Duodenal mucosa (tissue), 2 donors: ENCODE measurements around the gene MSX1.

ENCODE experiments used
- H3K27ac ChIP-seq: one replicate; pipeline ENCODE4 v1.7.0; 2013; ENCODE audit warnings: low read depth, low read length
- H3K27me3 ChIP-seq, 2 donors: one replicate each; pipeline ENCODE4 v1.7.0; 2013; ENCODE audit warnings: low read length in 2 of 2, control low read depth in 1 of 2; ENCODE audit not compliant: insufficient read depth in 2 of 2, control insufficient read depth in 1 of 2
- H3K36me3 ChIP-seq, 2 donors: one replicate each; pipeline ENCODE4 v1.7.0; 2013; ENCODE audit warnings: low read length in 2 of 2, control low read depth in 1 of 2; ENCODE audit not compliant: insufficient read depth in 2 of 2, control insufficient read depth in 1 of 2
- H3K4me1 ChIP-seq, 2 donors: one replicate each; pipeline ENCODE4 v1.7.0; 2013; ENCODE audit warnings: low read length in 2 of 2, control low read depth in 1 of 2; ENCODE audit not compliant: insufficient read depth in 2 of 2, control insufficient read depth in 1 of 2
- H3K4me3 ChIP-seq, 2 donors: one replicate each; pipeline ENCODE4 v1.7.0; 2013; ENCODE audit warnings: low read length in 2 of 2, low read depth in 1 of 2
- H3K9ac ChIP-seq, 2 donors: one replicate each; pipeline ENCODE4 v1.7.0; 2013; ENCODE audit warnings: low read length in 2 of 2, low read depth in 1 of 2
- H3K9me3 ChIP-seq, 2 donors: one replicate each; pipeline ENCODE4 v1.7.0; 2013; ENCODE audit warnings: low read length in 2 of 2, control low read depth in 1 of 2; ENCODE audit not compliant: control insufficient read depth in 1 of 2

Gene MSX1

GRCh38 chr4:4823621-4824162 is 35.8 kb upstream of the MSX1 start:
- no peak overlapping the region for H3K9ac ChIP-seq
- H3K4me3 ChIP-seq, result no peak overlapping the region
- H3K9me3 ChIP-seq, result no peaks in the 10 kb centered on the region
- H3K4me1 ChIP-seq, result no peaks in the 10 kb centered on the region
- H3K36me3 ChIP-seq, result no peaks in the 10 kb centered on the region
- H3K27me3 ChIP-seq, result no peaks in the 10 kb centered on the region
- no peak overlapping the region for H3K27ac ChIP-seq

- no peaks in the 10 kb centered on the region for H3K27me3 ChIP-seq
- H3K27ac ChIP-seq, result no peak overlapping the region
- H3K9me3 ChIP-seq, result no peaks in the 10 kb centered on the region
- no peak overlapping the region for H3K4me3 ChIP-seq
- no peaks in the 10 kb centered on the region for H3K36me3 ChIP-seq
- no peak overlapping the region for H3K9ac ChIP-seq
- H3K4me1 ChIP-seq, result no peaks in the 10 kb centered on the region
These were observed 35.2 kb upstream of the MSX1 start for GRCh38 chr4:4824232-4824631.

- H3K9ac ChIP-seq, result no peak overlapping the region
- H3K4me3 ChIP-seq, result no peak overlapping the region
- no peaks in the 10 kb centered on the region for H3K4me1 ChIP-seq
- H3K9me3 ChIP-seq, result no peaks in the 10 kb centered on the region
- no peaks in the 10 kb centered on the region for H3K36me3 ChIP-seq
- H3K27ac ChIP-seq, result no peak overlapping the region
- H3K27me3 ChIP-seq, result no peaks in the 10 kb centered on the region
These were observed 34.0 kb upstream of the MSX1 start for GRCh38 chr4:4825431-4825830.

- no peak overlapping the region for H3K4me3 ChIP-seq
- no peaks in the 10 kb centered on the region for H3K36me3 ChIP-seq
- no peaks in the 10 kb centered on the region for H3K4me1 ChIP-seq
- peaks cover 0 to under 1% of the 10 kb centered on the region in 2 donors for H3K9me3 ChIP-seq
- no peak overlapping the region for H3K27ac ChIP-seq
- no peaks in the 10 kb centered on the region for H3K27me3 ChIP-seq
- H3K9ac ChIP-seq, result no peak overlapping the region
These were observed 29.6 kb upstream of the MSX1 start for GRCh38 chr4:4829837-4830236.

- no peaks in the 10 kb centered on the region for H3K27me3 ChIP-seq
- H3K4me1 ChIP-seq, result no peaks in the 10 kb centered on the region
- H3K9ac ChIP-seq, result no peak overlapping the region
- H3K27ac ChIP-seq, result no peak overlapping the region
- no peaks in the 10 kb centered on the region for H3K36me3 ChIP-seq
- no peak overlapping the region for H3K4me3 ChIP-seq
- peaks cover 0 to 5% of the 10 kb centered on the region in 2 donors for H3K9me3 ChIP-seq
These were observed 28.2 kb upstream of the MSX1 start for GRCh38 chr4:4831266-4831665.

- no peaks in the 10 kb centered on the region for H3K36me3 ChIP-seq
- no peak overlapping the region for H3K9ac ChIP-seq
- no peak overlapping the region for H3K27ac ChIP-seq
- no peaks in the 10 kb centered on the region for H3K4me1 ChIP-seq
- no peaks in the 10 kb centered on the region for H3K27me3 ChIP-seq
- H3K4me3 ChIP-seq, result no peak overlapping the region
- peaks cover 0 to 5% of the 10 kb centered on the region in 2 donors for H3K9me3 ChIP-seq
These were observed 27.6 kb upstream of the MSX1 start for GRCh38 chr4:4831825-4832224.

- H3K9ac ChIP-seq, result no peak overlapping the region
- peaks cover 0 to 3% of the 10 kb centered on the region in 2 donors for H3K27me3 ChIP-seq
- H3K4me1 ChIP-seq, result no peaks in the 10 kb centered on the region
- H3K36me3 ChIP-seq, result no peaks in the 10 kb centered on the region
- no peak overlapping the region for H3K27ac ChIP-seq
- H3K4me3 ChIP-seq, result no peak overlapping the region
- H3K9me3 ChIP-seq, result peaks cover 0 to 5% of the 10 kb centered on the region in 2 donors
These were observed 23.4 kb upstream of the MSX1 start for GRCh38 chr4:4836044-4836443.

- Histone ChIP-seq H3K9me3 (peaks cover 0 to 5% of the 10 kb centered on the region in 2 donors), H3K4me3 (no peak overlapping the region), H3K27me3 (peaks cover 0 to 3% of the 10 kb centered on the region in 2 donors), H3K36me3 (no peaks in the 10 kb centered on the region), H3K4me1 (no peaks in the 10 kb centered on the region), H3K27ac (no peak overlapping the region), H3K9ac (no peak overlapping the region)
These were observed 22.1 kb upstream of the MSX1 start for GRCh38 chr4:4837316-4837715.

GRCh38 chr4:4838051-4838935 is 21.2 kb upstream of the MSX1 start:
- Histone ChIP-seq H3K4me1 (no peaks in the 10 kb centered on the region), H3K27me3 (peaks cover 0 to 3% of the 10 kb centered on the region in 2 donors), H3K9ac (no peak overlapping the region), H3K9me3 (peaks cover 0 to 5% of the 10 kb centered on the region in 2 donors), H3K36me3 (no peaks in the 10 kb centered on the region), H3K4me3 (no peak overlapping the region), H3K27ac (no peak overlapping the region)

- H3K27ac ChIP-seq, result no peak overlapping the region
- H3K4me3 ChIP-seq, result no peak overlapping the region
These were observed 20.3 kb upstream of the MSX1 start for GRCh38 chr4:4838936-4839810.

More at GRCh38 chr4:4838936-4839810, 20.3 kb upstream of the MSX1 start:
- Histone ChIP-seq H3K9me3 (peaks cover 0 to 5% of the 10 kb centered on the region in 2 donors), H3K4me1 (no peaks in the 10 kb centered on the region), H3K27me3 (peaks cover 0 to 3% of the 10 kb centered on the region in 2 donors), H3K36me3 (no peaks in the 10 kb centered on the region), H3K9ac (no peak overlapping the region)
